Endodermal cell (in vitro differentiated cells): Measurements from ENCODE around the gene PIGS. TPM values are rescaled to one million over a fixed set of nuclear protein-coding genes. Genes with fewer than 3 reads are reported as not detected.
A peak's percentile ranks its signal among the peaks of the same experiment; 100 is the strongest.

Experiments
- DNase-seq: peaks from one replicate; pipeline ENCODE4 v3.0.0-alpha.2; 2017
- H3K27ac ChIP-seq: 2 replicates; pipeline ENCODE4 v1.5.1; 2013; ENCODE audit warnings: mild to moderate bottlenecking, low read depth, low read length, moderate library complexity
- H3K27me3 ChIP-seq: 2 replicates; pipeline ENCODE4 v1.6.1; 2013; ENCODE audit warnings: mild to moderate bottlenecking, low read length, moderate library complexity; ENCODE audit not compliant: insufficient read depth, control insufficient read depth, poor library complexity, severe bottlenecking
- H3K36me3 ChIP-seq: 2 replicates; pipeline ENCODE4 v1.7.0; 2013; ENCODE audit warnings: mild to moderate bottlenecking, low read length, moderate library complexity; ENCODE audit not compliant: control insufficient read depth, insufficient read depth
- H3K4me1 ChIP-seq: one replicate; pipeline ENCODE4 v1.7.0; 2013; ENCODE audit warnings: low read length; ENCODE audit not compliant: control insufficient read depth, insufficient read depth
- H3K4me3 ChIP-seq: 2 replicates; pipeline ENCODE4 v1.5.1; 2013; ENCODE audit warnings: mild to moderate bottlenecking, low read length, moderate library complexity
- H3K9ac ChIP-seq: 2 replicates; pipeline ENCODE4 v1.6.1; 2013; ENCODE audit warnings: mild to moderate bottlenecking, low read length, moderate library complexity; ENCODE audit not compliant: poor library complexity, severe bottlenecking; ENCODE audit errors: extremely low read depth
- H3K9me3 ChIP-seq: 2 replicates; pipeline ENCODE4 v1.6.1; 2013; ENCODE audit warnings: mild to moderate bottlenecking, low read length, moderate library complexity; ENCODE audit not compliant: control insufficient read depth
- H3K27ac Mint-ChIP-seq: 2 replicates; pipeline ENCODE4 v1.8.0; 2020; ENCODE audit warnings: mixed read lengths
- H3K27me3 Mint-ChIP-seq: 2 replicates; pipeline ENCODE4 v1.8.0; 2021; ENCODE audit warnings: mild to moderate bottlenecking, mixed read lengths; ENCODE audit not compliant: insufficient read depth
- H3K36me3 Mint-ChIP-seq: 2 replicates; pipeline ENCODE4 v1.8.0; 2020; ENCODE audit warnings: low read depth, mixed read lengths
- H3K4me1 Mint-ChIP-seq: 2 replicates; pipeline ENCODE4 v1.8.0; 2020; ENCODE audit warnings: mixed read lengths
- H3K4me3 Mint-ChIP-seq: 2 replicates; pipeline ENCODE4 v1.8.0; 2020; ENCODE audit warnings: mild to moderate bottlenecking, moderate library complexity, mixed read lengths
- H3K9me3 Mint-ChIP-seq: 2 replicates; pipeline ENCODE4 v1.8.0; 2020; ENCODE audit warnings: mild to moderate bottlenecking, mixed read lengths
- WGBS, 2 experiments: methylation state at CpG; one replicate each; pipeline versions ENCODE4 v1.1.5 to v1.1.7; 2013; ENCODE audit warnings: missing lambda C conversion rate in 2 of 2, mixed read lengths in 1 of 2; ENCODE audit not compliant: insufficient coverage in 1 of 2, insufficient read length in 1 of 2; 5-methylcytosine and 5-hydroxymethylcytosine counted together
- total RNA-seq, 2 donors: library from RNA; stranded (reverse); fragmentation: NEBNext Ultra II Directional in 1 of 2; extraction: Animal tissue kit (Norgen Biotek cat#: 25700) in 1 of 2; gene quantifications; 2 replicates in 1 of 2; 3 replicates in 1 of 2; pipeline ENCODE4 v1.2.1, GENCODE V29; 2021
- TF ChIP-seq, protein P1 (sequence below): fragments of 200-600 bp; sonication (generic); conservative IDR thresholded peaks from 2 replicates; pipeline ENCODE4 v1.5.0; 2021; ENCODE audit warnings: antibody characterized with exemption, mild to moderate bottlenecking

The PIGS gene
- total RNA-seq, 2 donors from 2014 or later: 34.9 to 43.0 TPM

- Histone ChIP-seq H3K27me3 (no peaks in the 10 kb centered on the region), H3K9ac (peak within 1 kb of the TSS; percentile 32), H3K36me3 (peaks cover 37% of the 10 kb centered on the region), H3K9me3 (no peaks in the 10 kb centered on the region), H3K4me3 (peak within 1 kb of the TSS; percentile 86), H3K4me1 (peaks cover 4% of the 10 kb centered on the region), H3K27ac (peak within 1 kb of the TSS; percentile 33)
- H3K9me3 Mint-ChIP-seq: no peaks in the 10 kb centered on the region
- H3K4me3 Mint-ChIP-seq: peak within 1 kb of the TSS; percentile 85
- H3K4me1 Mint-ChIP-seq: peaks cover 27% of the 10 kb centered on the region
- no peaks in the 10 kb centered on the region for H3K27me3 Mint-ChIP-seq
- H3K27ac Mint-ChIP-seq: peak within 1 kb of the TSS; percentile 87
- TF ChIP-seq, protein P1, sequence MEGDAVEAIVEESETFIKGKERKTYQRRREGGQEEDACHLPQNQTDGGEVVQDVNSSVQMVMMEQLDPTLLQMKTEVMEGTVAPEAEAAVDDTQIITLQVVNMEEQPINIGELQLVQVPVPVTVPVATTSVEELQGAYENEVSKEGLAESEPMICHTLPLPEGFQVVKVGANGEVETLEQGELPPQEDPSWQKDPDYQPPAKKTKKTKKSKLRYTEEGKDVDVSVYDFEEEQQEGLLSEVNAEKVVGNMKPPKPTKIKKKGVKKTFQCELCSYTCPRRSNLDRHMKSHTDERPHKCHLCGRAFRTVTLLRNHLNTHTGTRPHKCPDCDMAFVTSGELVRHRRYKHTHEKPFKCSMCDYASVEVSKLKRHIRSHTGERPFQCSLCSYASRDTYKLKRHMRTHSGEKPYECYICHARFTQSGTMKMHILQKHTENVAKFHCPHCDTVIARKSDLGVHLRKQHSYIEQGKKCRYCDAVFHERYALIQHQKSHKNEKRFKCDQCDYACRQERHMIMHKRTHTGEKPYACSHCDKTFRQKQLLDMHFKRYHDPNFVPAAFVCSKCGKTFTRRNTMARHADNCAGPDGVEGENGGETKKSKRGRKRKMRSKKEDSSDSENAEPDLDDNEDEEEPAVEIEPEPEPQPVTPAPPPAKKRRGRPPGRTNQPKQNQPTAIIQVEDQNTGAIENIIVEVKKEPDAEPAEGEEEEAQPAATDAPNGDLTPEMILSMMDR: no peak
- 0% methylated on average over 12 to 64 of the region's 67 CpGs for WGBS, 2 experiments
- peak; percentile 96 for DNase-seq
- H3K36me3 Mint-ChIP-seq: peaks cover 39% of the 10 kb centered on the region
Observed at GRCh38 chr17:28552176-28552999, 18.9 kb downstream of the PIGS start, which contains the start of gene UNC119. Gene UNC119, minus strand, starts transcription at chr17:28552624. Its CDS starts 67 bp downstream, at chr17:28552557.

- peak overlapping the region; percentile 87 for H3K27ac Mint-ChIP-seq
- H3K9me3 Mint-ChIP-seq: no peaks in the 10 kb centered on the region
Observed at GRCh38 chr17:28551421-28552175, 19.7 kb downstream of the PIGS start.

GRCh38 chr17:28550858-28551257 lies 20.5 kb downstream of the PIGS start:
- no peaks in the 10 kb centered on the region for H3K27me3 ChIP-seq
- H3K9me3 ChIP-seq: no peaks in the 10 kb centered on the region
- TF ChIP-seq, protein P1: no peak
- Mint-ChIP-seq H3K4me3 (peak overlapping the region; percentile 85), H3K4me1 (peaks cover 27% of the 10 kb centered on the region), H3K36me3 (peaks cover 25% of the 10 kb centered on the region), H3K27me3 (no peaks in the 10 kb centered on the region), H3K27ac (no peak overlapping the region), H3K9me3 (no peaks in the 10 kb centered on the region)
- no peak for DNase-seq
- H3K27ac ChIP-seq: no peak overlapping the region
- 92% methylated on average over 1 of the region's 1 CpG; no CpG with 5 or more reads in 1 of the 2 experiments for WGBS, 2 experiments
- peaks cover 4% of the 10 kb centered on the region for H3K4me1 ChIP-seq
- peaks cover 22% of the 10 kb centered on the region for H3K36me3 ChIP-seq
- H3K9ac ChIP-seq: no peak overlapping the region
- peak overlapping the region; percentile 86 for H3K4me3 ChIP-seq

More at GRCh38 chr17:28551421-28552175, 19.7 kb downstream of the PIGS start:
- H3K4me3 ChIP-seq: peak overlapping the region; percentile 86
- peak overlapping the region; percentile 85 for H3K4me3 Mint-ChIP-seq
- H3K4me1 Mint-ChIP-seq: peaks cover 27% of the 10 kb centered on the region
- DNase-seq: peak; percentile 73
- H3K4me1 ChIP-seq: peaks cover 4% of the 10 kb centered on the region
- no peak overlapping the region for H3K27ac ChIP-seq
- H3K27me3 ChIP-seq: no peaks in the 10 kb centered on the region
- no peaks in the 10 kb centered on the region for H3K27me3 Mint-ChIP-seq
- no peaks in the 10 kb centered on the region for H3K9me3 ChIP-seq
- peaks cover 32% of the 10 kb centered on the region for H3K36me3 Mint-ChIP-seq
- WGBS, 2 experiments: 0 to 20% methylated on average over 1 to 10 of the region's 10 CpGs
- H3K36me3 ChIP-seq: peaks cover 29% of the 10 kb centered on the region
- TF ChIP-seq, protein P1: no peak
- H3K9ac ChIP-seq: peak overlapping the region; percentile 32
